Muscle layer of duodenum (tissue), 2 donors: ENCODE results near the gene SERPINA3.
"Not testable (repeated sequence)": the region's sequence is repeated elsewhere in the genome, so short reads cannot be mapped to it uniquely, and the experiment has no call there.

Experiments used
- H3K27ac ChIP-seq: one replicate; pipeline ENCODE4 v1.7.0; 2013; ENCODE audit warnings: mild to moderate bottlenecking, low read length
- H3K27me3 ChIP-seq: one replicate; pipeline ENCODE4 v1.7.0; 2013; ENCODE audit warnings: low read depth, mild to moderate bottlenecking, control low read depth, low read length
- H3K36me3 ChIP-seq, 2 donors: one replicate each; pipeline ENCODE4 v1.7.0; 2013; ENCODE audit warnings: low read length in 2 of 2, control low read depth in 1 of 2, mild to moderate bottlenecking in 1 of 2; ENCODE audit not compliant: insufficient read depth in 2 of 2, control insufficient read depth in 1 of 2
- H3K4me1 ChIP-seq, 2 donors: one replicate each; pipeline ENCODE4 v1.7.0; 2013; ENCODE audit warnings: low read length in 2 of 2, mild to moderate bottlenecking in 2 of 2, control low read depth in 1 of 2, moderate library complexity in 1 of 2; ENCODE audit not compliant: insufficient read depth in 2 of 2, control insufficient read depth in 1 of 2
- H3K4me3 ChIP-seq, 2 donors: one replicate each; pipeline ENCODE4 v1.7.0; 2013; ENCODE audit warnings: low read length in 2 of 2, low read depth in 1 of 2, mild to moderate bottlenecking in 1 of 2
- H3K9me3 ChIP-seq, 2 donors: one replicate each; pipeline ENCODE4 v1.7.0; 2013; ENCODE audit warnings: low read length in 2 of 2, control low read depth in 1 of 2, mild to moderate bottlenecking in 1 of 2; ENCODE audit not compliant: control insufficient read depth in 1 of 2
- donor health status: healthy.

Gene SERPINA3

DNA sequence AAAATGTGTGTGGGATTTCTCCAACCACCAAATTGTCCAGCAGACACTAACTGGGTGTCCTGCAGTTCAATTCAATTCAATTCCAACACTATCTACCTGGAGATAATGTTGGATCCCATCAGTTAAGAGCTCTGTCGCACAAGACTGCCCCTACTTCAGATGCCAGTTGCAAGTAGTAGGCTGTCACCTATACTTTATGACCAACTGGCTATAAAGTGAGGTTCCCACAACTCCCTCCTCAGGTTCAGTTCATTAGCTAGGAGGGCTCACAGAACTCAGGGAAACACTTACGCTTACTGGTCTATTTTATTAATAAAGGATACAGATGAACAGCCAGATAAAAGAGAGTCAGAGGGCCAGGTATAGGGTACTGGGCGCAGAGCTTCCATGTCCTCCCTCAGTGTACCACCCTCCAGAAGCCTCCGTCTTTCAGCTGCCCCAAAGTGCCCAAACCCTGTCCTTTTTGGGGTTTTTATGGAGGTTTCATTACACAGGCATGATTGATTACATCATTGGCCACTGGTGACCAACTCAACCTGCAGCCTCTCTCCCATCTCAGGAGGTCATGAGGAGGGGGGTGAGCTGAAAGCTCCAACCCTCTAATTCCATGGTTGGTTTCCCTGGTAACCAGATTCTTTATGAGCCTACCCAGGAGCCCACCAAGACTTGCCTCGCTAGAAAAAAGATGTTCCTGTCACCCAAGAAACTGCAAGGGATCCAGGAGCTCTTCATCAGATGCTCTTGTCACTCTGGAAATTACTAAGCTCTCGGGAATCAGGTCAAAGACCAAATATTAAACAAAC, 38.5 kb upstream of the SERPINA3 start:
- no peaks in the 10 kb centered on the region for H3K36me3 ChIP-seq
- no peak overlapping the region for H3K27ac ChIP-seq
- no peak overlapping the region for H3K4me3 ChIP-seq
- H3K9me3 ChIP-seq: no peaks in the 10 kb centered on the region
- H3K27me3 ChIP-seq: no peaks in the 10 kb centered on the region
- H3K4me1 ChIP-seq: no peaks in the 10 kb centered on the region

DNA sequence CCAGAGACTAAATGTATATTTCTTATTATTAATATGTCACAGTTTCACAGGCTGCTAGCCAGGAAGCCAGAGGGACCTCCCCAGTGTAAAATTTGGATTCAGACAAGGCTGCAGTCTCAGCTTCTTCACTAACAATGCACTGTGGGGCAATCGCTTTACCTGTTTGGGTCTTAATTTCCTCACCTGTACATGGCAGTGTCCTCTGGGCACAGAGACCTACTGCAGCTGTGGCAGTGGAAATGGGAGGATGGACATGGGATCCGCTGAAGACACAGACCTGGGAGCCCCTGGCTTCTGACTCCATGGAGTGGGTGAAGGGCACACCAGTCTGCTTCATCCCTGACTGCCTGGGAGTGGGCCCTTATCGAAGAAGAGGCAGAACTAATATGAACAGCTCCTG, 37.9 kb upstream of the SERPINA3 start:
- Histone ChIP-seq H3K27me3 (no peaks in the 10 kb centered on the region), H3K4me1 (no peaks in the 10 kb centered on the region), H3K27ac (no peak overlapping the region), H3K36me3 (no peaks in the 10 kb centered on the region), H3K4me3 (no peak overlapping the region), H3K9me3 (no peaks in the 10 kb centered on the region)

DNA sequence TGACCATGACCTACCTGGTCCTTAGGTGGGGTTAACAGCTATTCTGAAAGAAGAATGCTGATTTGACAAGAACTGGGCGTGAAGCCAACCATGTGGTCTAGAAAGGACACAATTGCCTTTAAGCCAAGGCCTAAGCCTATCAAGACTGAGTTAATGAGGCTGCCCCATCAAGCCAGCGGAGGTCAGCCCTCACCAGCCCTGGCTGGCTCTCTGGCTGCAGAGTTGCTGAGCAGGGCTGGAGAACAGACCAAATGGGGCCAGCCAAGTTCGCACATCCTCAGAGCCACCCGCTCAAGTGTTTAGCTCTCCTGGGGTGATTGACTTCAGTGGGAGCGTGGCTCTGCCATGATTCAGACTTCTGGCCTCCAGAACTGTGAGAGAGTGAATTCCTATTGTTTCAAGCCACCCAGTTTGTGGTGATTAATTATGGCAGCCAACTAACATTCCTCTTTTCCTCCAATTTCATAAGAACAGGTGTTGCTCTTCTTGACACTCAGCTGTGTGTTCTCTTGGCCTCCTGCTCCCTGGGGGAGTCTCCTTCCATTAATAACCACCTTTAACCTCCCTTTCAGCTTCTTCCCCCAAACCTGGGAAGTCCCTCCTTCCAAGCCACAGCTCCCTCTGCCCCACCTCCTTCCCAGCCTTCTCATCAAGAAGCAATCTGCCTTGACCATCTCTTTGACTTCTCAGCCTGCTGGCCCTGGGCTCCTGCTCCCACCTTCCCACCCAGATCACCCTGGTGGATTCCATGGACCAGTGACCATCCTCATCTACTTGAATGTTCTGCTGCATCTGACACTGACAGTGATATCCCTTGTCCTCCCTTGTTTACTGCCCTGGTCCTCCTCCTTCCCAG, 36.2 kb upstream of the SERPINA3 start:
- no peaks in the 10 kb centered on the region for H3K36me3 ChIP-seq
- H3K9me3 ChIP-seq: no peaks in the 10 kb centered on the region
- no peaks in the 10 kb centered on the region for H3K27me3 ChIP-seq
- H3K27ac ChIP-seq: no peak overlapping the region
- H3K4me3 ChIP-seq: no peak overlapping the region
- peaks cover 0 to 4% of the 10 kb centered on the region in 2 donors for H3K4me1 ChIP-seq

DNA sequence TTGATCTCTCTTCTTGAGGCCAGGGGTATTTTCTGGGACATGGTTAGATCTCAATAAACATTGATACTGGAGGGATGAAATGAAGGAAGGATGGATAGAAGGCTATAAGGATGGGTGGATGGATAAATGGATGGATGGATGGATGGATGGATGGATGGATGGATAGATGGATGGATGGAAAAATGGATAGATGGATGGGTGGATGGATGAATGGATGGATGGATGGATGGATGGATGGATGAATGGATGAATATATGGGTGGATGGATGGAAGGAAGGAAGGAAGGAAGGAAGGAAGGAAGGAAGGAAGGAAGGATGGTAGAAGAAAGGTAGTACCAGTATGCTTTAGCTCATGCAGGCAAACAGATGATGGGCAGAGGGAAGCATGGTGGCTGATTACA, 34.7 kb upstream of the SERPINA3 start:
- H3K9me3 ChIP-seq, H3K27me3 ChIP-seq, H3K27ac ChIP-seq, H3K4me3 ChIP-seq, H3K4me1 ChIP-seq, H3K36me3 ChIP-seq: not testable (repeated sequence)

DNA sequence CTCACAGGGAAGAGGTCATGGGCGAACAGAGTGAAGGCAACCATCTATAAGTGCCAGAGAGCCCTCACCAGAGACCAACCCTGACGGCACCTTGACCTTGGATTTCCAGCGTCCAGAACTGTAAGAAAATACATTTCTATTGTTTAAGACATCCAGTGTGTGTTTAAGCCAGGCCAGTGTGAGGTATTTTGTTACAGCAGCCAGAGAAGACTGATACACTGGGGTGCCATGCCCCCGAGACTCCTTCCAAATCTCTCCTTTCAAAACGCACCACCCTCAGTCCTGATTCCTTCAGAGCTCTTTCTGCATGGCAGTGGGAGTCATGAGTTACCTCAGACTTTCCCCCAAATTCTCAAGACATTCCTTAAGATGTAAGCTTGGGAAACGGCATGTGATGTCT, 33.5 kb upstream of the SERPINA3 start:
- peaks cover 0 to 8% of the 10 kb centered on the region in 2 donors for H3K4me1 ChIP-seq
- no peak overlapping the region for H3K27ac ChIP-seq
- no peaks in the 10 kb centered on the region for H3K27me3 ChIP-seq
- H3K4me3 ChIP-seq: no peak overlapping the region
- no peaks in the 10 kb centered on the region for H3K36me3 ChIP-seq
- no peaks in the 10 kb centered on the region for H3K9me3 ChIP-seq

DNA sequence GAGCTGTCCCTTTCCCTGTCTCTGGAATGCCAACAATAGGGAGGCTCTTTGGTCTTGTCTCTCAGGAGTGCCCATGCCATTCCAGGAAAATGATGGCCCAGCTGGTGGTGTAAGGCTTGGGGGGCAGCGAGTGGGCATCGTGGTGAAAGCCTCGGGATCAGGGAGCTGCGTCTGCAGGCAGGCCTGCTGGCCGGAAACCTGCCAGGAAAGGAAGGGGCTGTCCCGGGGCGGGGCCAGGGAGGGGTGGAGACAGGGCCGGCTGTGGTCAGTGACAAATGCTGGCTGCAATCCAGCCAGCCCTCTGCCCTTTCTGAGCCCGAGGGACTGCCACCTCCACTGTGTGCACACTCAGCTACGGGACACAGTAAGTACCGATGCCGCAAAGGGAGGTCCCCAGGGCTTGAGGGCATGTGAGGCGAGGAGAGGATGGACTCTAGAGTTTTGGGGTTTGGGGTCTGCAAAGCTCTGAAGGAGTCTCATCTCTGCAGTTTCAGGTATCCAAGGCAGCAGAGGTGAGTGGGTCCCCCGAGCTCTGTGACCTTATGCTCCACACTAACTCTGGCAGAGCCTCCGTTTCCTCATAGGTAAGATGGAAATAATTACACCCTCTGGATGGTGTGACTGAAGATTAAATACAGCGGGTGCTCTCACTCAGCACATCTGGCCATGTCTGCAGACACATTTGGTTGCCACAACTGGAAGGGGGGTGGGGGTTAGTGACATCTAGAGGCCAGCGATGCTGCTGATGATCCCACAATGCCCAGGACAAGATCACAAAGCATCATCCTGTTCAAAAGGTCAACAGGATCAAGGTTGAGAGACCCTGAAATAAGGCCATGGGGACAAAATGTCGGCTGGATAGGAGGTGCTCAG, 30.8 kb upstream of the SERPINA3 start, which contains the start of gene SERPINA5:
Gene SERPINA5, plus strand, starts transcription at position 300 of the 873 bp plus-strand sequence. CDS start 5,937 bp downstream, outside the sequence.
- H3K27ac ChIP-seq: no peak within 1 kb of the TSS
- H3K4me1 ChIP-seq: peaks cover 0 to 8% of the 10 kb centered on the region in 2 donors
- no peaks in the 10 kb centered on the region for H3K9me3 ChIP-seq
- H3K36me3 ChIP-seq: no peaks in the 10 kb centered on the region
- no peaks in the 10 kb centered on the region for H3K27me3 ChIP-seq
- H3K4me3 ChIP-seq: no peak within 1 kb of the TSS

DNA sequence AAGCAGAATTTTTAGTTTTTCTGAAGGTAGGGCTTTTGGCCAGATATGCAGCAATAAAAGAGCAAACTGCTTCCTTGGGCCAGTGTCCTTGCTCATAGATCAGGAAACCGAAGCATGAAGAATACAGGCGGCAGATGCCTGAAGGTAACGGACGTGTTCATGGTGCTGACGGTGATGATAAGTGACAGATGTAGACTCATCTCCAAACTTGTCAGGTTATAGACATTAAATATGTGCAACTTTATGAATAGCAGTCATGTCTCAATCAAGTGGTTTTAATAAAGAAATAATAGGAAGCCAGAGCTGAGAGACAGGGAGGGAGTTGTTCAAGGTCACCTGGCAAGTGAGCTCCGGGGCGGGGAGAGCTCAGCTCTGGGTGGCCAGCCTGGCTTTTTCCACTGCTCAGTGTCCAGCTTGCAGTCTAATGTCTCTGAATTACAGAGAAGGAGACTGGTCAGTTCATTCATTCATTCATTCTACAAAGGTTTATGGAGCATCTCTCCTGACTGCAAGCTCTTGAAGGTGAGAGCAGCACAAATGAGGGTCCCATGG, 29.9 kb upstream of the SERPINA3 start:
- H3K27ac ChIP-seq: no peak overlapping the region
- H3K9me3 ChIP-seq: no peaks in the 10 kb centered on the region
- H3K4me3 ChIP-seq: no peak overlapping the region
- H3K4me1 ChIP-seq: peaks cover 0 to 8% of the 10 kb centered on the region in 2 donors
- H3K36me3 ChIP-seq: no peaks in the 10 kb centered on the region
- no peaks in the 10 kb centered on the region for H3K27me3 ChIP-seq

DNA sequence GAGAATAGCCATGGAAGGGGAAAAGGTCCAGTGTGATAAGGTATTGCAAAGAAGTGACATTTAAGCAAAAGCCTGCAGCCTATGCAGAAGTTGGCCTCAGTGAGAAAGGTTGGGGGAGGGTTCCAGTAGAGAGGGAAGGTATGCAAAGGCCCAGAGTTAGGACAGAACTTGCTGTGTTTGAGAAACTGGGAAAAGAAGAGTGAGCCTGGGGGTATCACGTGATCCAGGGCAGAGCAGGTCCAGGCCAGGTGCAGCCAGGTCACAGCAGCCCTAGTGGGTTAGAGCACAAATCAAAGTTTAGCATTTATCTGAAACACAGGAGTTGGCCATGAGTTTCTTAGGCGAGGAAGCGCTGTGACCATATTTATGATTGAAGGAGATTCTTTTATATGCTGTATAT, 29.3 kb upstream of the SERPINA3 start:
- H3K9me3 ChIP-seq: no peaks in the 10 kb centered on the region
- no peaks in the 10 kb centered on the region for H3K36me3 ChIP-seq
- H3K4me3 ChIP-seq: no peak overlapping the region
- no peaks in the 10 kb centered on the region for H3K27me3 ChIP-seq
- peaks cover 0 to 8% of the 10 kb centered on the region in 2 donors for H3K4me1 ChIP-seq
- no peak overlapping the region for H3K27ac ChIP-seq

DNA sequence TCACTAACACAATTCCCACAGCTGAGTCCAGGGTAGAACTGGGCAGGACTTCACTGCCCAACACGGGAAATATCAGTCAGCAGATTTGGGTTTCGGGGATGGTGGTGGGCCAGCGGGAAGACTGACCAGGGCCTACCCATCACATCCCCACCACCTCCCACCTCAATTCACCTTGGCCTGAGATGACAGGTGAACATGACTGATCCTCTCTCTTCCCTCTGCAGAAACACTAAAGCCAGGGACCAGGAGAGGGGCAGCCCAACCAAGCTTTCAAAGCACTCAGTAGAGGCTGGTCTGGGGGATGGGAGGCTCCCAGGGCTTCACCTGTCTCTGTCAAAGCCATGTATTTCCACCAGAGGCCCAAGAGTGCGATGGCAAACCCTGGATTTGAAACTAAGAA, 28.6 kb upstream of the SERPINA3 start:
- H3K27me3 ChIP-seq: no peaks in the 10 kb centered on the region
- no peak overlapping the region for H3K27ac ChIP-seq
- H3K4me3 ChIP-seq: no peak overlapping the region
- H3K9me3 ChIP-seq: no peaks in the 10 kb centered on the region
- no peaks in the 10 kb centered on the region for H3K36me3 ChIP-seq
- H3K4me1 ChIP-seq: peaks cover 0 to 8% of the 10 kb centered on the region in 2 donors

DNA sequence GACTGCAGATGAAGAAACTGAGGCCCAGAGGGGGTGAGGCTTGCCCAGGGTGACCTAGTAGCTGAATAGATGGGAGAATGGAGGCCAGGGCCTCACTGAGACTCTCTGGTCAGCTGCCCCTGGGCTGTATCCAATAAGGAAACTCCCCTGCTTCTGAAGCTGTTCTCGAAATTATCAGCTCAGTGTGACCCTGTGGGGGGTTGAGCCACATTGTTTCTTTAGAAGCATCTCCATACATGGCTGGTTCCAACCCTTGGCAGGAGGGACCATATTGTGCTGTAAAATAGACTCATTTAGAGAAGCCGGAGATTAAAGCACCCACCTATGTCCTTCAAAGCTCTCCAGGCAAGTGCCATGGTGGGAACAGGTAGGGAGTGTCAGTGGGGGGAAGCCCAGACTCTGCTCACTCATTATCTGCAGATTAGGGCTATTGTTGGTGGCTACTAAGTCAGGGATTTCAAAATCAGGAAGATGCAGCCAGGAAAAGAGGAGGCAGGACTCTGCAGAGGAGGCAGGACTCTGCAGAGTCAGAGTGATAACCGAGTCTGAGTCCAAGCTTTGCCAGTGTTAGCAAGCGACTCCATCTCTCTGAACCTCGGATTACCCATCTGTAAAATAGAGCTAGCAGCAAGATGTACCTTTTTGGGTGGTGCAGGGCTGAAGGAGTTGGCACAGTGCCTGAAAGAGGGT, 27.5 kb upstream of the SERPINA3 start:
- Histone ChIP-seq H3K4me3 (no peak overlapping the region), H3K4me1 (peaks cover 0 to 8% of the 10 kb centered on the region in 2 donors), H3K27me3 (no peaks in the 10 kb centered on the region), H3K9me3 (no peaks in the 10 kb centered on the region), H3K36me3 (no peaks in the 10 kb centered on the region), H3K27ac (no peak overlapping the region)
